ENCODE measurements around the gene GC.
"Not testable (repeated sequence)": the region's sequence is repeated elsewhere in the genome, so short reads cannot be mapped to it uniquely, and the experiment has no call there.

Gene GC

GRCh38 chr4:71738782-71739181 lies 45.1 kb downstream of the GC start:
- H3K9me3 Mint-ChIP-seq; H3K4me3 Mint-ChIP-seq; H3K27ac Mint-ChIP-seq; H3K27me3 Mint-ChIP-seq; DNase-seq; ATAC-seq (replicated peaks); H3K4me1 Mint-ChIP-seq (ENCODE audit: low read depth in 2 of 2); H3K36me3 Mint-ChIP-seq (ENCODE audit: insufficient read depth): not testable (repeated sequence)

- H3K27ac Mint-ChIP-seq: no peak overlapping the region
- peaks cover 3 to 7% of the 10 kb centered on the region in 2 donors for H3K9me3 Mint-ChIP-seq
- H3K36me3 Mint-ChIP-seq (ENCODE audit: insufficient read depth): no peaks in the 10 kb centered on the region
- DNase-seq: no peak
- no peak overlapping the region for H3K4me3 Mint-ChIP-seq
- no peaks in the 10 kb centered on the region for H3K4me1 Mint-ChIP-seq (ENCODE audit: low read depth in 2 of 2)
- H3K27me3 Mint-ChIP-seq: peaks cover 14 to 25% of the 10 kb centered on the region in 2 donors
- no peak for ATAC-seq (replicated peaks)
Observed at GRCh38 chr4:71732706-71733105, 51.2 kb downstream of the GC start.

DNA sequence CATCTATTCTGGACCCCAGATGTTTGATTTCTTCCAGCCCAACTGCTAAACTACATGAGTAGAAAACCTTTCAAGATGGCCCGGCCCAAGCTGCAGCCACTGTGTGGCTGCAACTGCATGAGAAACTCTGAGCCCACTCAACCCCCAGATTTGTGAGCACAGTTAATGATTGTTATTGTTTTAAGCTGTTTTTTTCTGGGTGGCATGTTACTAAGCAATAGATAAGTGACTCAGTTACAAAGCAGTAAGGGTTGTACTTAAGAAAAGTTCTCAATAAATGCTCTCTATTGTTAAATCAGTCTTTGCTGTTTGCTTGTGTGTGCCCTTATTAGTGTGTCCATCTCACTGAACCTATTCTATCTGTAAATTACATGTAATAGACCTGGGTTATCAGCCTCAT lies 51.8 kb downstream of the GC start:
- H3K9me3 Mint-ChIP-seq: peaks cover under 1% of the 10 kb centered on the region in 2 donors
- H3K4me1 Mint-ChIP-seq (ENCODE audit: low read depth in 2 of 2): no peaks in the 10 kb centered on the region
- peaks cover 16 to 21% of the 10 kb centered on the region in 2 donors for H3K27me3 Mint-ChIP-seq
- H3K36me3 Mint-ChIP-seq (ENCODE audit: insufficient read depth): no peaks in the 10 kb centered on the region
- ATAC-seq (replicated peaks) (no peak), DNase-seq (no peak)
- no peak overlapping the region for H3K27ac Mint-ChIP-seq
- no peak overlapping the region for H3K4me3 Mint-ChIP-seq

GRCh38 chr4:71729856-71730255 lies 54.0 kb downstream of the GC start:
- Mint-ChIP-seq H3K4me3 (no peak overlapping the region), H3K9me3 (no peaks in the 10 kb centered on the region), H3K27ac (no peak overlapping the region), H3K27me3 (peaks cover 17 to 29% of the 10 kb centered on the region in 2 donors), H3K4me1 (ENCODE audit: low read depth in 2 of 2) (no peaks in the 10 kb centered on the region), H3K36me3 (ENCODE audit: insufficient read depth) (no peaks in the 10 kb centered on the region)
- no peak for ATAC-seq (replicated peaks)
- DNase-seq: no peak

GRCh38 chr4:71713611-71714203 lies 70.2 kb downstream of the GC start:
- Mint-ChIP-seq H3K9me3 (no peaks in the 10 kb centered on the region), H3K4me3 (no peak overlapping the region), H3K27ac (peak overlapping the region in 1 of 2 donors; percentile 2), H3K27me3 (peaks cover 3 to 8% of the 10 kb centered on the region in 2 donors), H3K36me3 (ENCODE audit: insufficient read depth) (peaks cover 6% of the 10 kb centered on the region), H3K4me1 (ENCODE audit: low read depth in 2 of 2) (no peaks in the 10 kb centered on the region)
- no peak for DNase-seq
- ATAC-seq (replicated peaks): peak; percentile 40

DNA sequence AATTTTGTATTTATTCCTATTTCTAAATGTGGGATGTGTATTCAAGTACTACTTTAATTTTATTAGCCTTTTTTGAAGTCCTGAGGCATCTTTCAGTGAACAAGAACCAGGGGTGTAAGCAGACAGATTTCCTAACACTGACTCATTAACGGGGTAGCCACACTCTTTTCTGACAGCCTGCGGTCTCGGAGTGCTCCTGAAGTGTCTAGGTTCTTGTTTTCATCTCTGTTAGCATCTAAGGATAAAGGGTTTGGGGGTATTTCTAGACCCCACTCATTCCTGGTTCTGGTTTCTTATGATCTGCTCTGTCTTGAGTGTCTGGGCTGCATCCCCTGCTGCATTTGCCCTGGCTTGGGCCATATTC lies 71.9 kb downstream of the GC start:
- no peak overlapping the region for H3K4me3 Mint-ChIP-seq
- DNase-seq (no peak), ATAC-seq (replicated peaks) (no peak)
- H3K27ac Mint-ChIP-seq: peak overlapping the region; percentile 2 to 46
- H3K9me3 Mint-ChIP-seq: no peaks in the 10 kb centered on the region
- peaks cover 6% of the 10 kb centered on the region for H3K36me3 Mint-ChIP-seq (ENCODE audit: insufficient read depth)
- H3K27me3 Mint-ChIP-seq: peaks cover 0 to 8% of the 10 kb centered on the region in 2 donors
- no peaks in the 10 kb centered on the region for H3K4me1 Mint-ChIP-seq (ENCODE audit: low read depth in 2 of 2)

- no peak for ATAC-seq (replicated peaks)
Observed at GRCh38 chr4:71711044-71711984, 72.6 kb downstream of the GC start.

DNA sequence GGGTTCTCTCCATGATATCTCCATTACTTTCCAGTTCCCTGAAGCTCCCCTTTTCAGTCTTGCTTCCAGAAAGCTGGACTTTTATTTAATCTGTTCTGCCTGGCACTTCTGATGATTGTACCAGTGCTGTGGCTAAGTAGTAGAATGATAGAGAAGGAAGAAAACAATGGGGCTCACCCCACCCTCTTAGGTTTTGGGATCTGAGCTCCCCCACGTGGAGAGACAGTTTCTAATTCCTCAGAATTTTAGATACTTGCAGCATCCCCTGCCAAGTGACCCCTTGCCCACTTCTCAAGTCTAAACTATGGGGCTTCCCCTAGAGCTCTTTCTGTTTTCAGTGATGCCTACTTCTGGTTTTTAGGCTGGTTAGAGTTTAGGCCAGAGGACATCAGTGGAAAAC lies 73.9 kb downstream of the GC start:
- H3K4me3 Mint-ChIP-seq: no peak overlapping the region
- DNase-seq: no peak
- H3K9me3 Mint-ChIP-seq: no peaks in the 10 kb centered on the region
- peaks cover 6% of the 10 kb centered on the region for H3K36me3 Mint-ChIP-seq (ENCODE audit: insufficient read depth)
- ATAC-seq (replicated peaks): no peak
- H3K27me3 Mint-ChIP-seq: peaks cover 0 to 8% of the 10 kb centered on the region in 2 donors
- no peaks in the 10 kb centered on the region for H3K4me1 Mint-ChIP-seq (ENCODE audit: low read depth in 2 of 2)
- peak overlapping the region in 1 of 2 donors; percentile 29 for H3K27ac Mint-ChIP-seq

More at GRCh38 chr4:71711044-71711984, 72.6 kb downstream of the GC start:
- Mint-ChIP-seq H3K9me3 (no peaks in the 10 kb centered on the region), H3K27me3 (peaks cover 0 to 8% of the 10 kb centered on the region in 2 donors), H3K4me3 (no peak overlapping the region), H3K36me3 (ENCODE audit: insufficient read depth) (peaks cover 6% of the 10 kb centered on the region), H3K4me1 (ENCODE audit: low read depth in 2 of 2) (no peaks in the 10 kb centered on the region), H3K27ac (peak overlapping the region in 1 of 2 donors; percentile 2)
- no peak for DNase-seq

DNA sequence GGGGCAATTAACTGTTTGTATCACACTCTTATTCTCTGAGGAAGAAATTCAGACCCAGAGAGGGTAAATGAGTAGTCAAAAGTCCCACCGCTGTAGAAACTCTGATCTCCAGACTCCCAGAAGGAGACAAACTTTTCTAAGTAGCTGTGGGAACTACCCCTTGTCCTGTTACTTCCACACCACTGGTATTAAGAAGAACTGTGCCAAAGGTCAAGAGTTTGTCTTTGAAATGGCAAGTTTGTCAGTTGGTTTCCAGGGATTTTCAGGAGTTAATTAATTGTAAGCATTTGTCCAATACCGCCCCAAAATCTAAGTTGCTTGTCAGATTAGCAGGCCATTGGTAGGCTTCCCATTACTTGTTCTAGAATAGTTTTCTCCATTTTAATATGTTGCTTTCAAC lies 85.7 kb downstream of the GC start:
- Mint-ChIP-seq H3K36me3 (ENCODE audit: insufficient read depth) (no peaks in the 10 kb centered on the region), H3K9me3 (no peaks in the 10 kb centered on the region), H3K4me1 (ENCODE audit: low read depth in 2 of 2) (no peaks in the 10 kb centered on the region), H3K27ac (no peak overlapping the region), H3K27me3 (peaks cover 28 to 36% of the 10 kb centered on the region in 2 donors), H3K4me3 (no peak overlapping the region)
- DNase-seq (no peak), ATAC-seq (replicated peaks) (no peak)

GRCh38 chr4:71697031-71697430 lies 86.8 kb downstream of the GC start:
- no peaks in the 10 kb centered on the region for H3K9me3 Mint-ChIP-seq
- no peak overlapping the region for H3K4me3 Mint-ChIP-seq
- ATAC-seq (replicated peaks) (no peak), DNase-seq (no peak)
- H3K27ac Mint-ChIP-seq: no peak overlapping the region
- H3K4me1 Mint-ChIP-seq (ENCODE audit: low read depth in 2 of 2): no peaks in the 10 kb centered on the region
- no peaks in the 10 kb centered on the region for H3K36me3 Mint-ChIP-seq (ENCODE audit: insufficient read depth)
- peaks cover 28 to 31% of the 10 kb centered on the region in 2 donors for H3K27me3 Mint-ChIP-seq

DNA sequence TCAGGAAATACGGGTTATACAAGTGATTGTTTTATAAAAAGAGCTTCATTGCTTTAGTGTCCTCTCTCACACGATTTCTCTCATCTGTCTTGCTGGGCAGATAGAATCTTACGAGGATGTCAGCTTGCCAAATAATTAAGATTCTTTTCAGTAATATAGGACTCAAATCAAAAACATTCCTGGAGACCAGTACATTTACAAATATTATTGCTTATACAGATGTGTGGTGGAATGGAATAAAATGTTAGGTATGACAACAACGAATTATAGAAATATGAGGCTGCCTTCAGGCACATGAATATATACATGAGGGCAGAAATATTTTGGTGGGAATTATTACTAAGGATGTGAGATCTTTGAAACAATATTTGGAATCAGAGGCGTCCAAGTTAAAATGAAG lies 88.9 kb downstream of the GC start:
- ATAC-seq (replicated peaks): no peak
- Mint-ChIP-seq H3K4me3 (no peak overlapping the region), H3K27ac (no peak overlapping the region), H3K9me3 (no peaks in the 10 kb centered on the region), H3K36me3 (ENCODE audit: insufficient read depth) (no peaks in the 10 kb centered on the region), H3K4me1 (ENCODE audit: low read depth in 2 of 2) (no peaks in the 10 kb centered on the region), H3K27me3 (peaks cover 18 to 31% of the 10 kb centered on the region in 2 donors)
- no peak for DNase-seq

DNA sequence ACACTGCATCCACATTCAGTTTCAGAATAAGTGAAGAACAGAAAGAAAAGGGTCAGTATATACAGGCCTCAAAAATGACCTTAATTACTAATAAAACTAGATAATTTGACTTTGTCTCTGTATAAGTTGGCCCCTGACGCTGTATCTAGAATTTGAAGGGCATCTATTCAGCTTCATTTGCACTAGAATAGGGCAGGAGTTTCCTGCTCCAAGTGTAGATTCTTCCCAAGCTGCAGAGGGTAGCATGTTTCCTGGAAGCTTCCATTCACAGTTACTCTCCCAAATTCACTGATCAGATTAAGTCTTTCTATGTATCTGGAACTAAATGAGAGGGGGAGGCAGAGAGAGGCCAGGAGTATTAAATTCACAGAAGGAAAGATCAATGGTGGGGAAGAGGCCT lies 90.9 kb downstream of the GC start:
- Mint-ChIP-seq H3K9me3 (no peaks in the 10 kb centered on the region), H3K4me3 (no peak overlapping the region), H3K36me3 (ENCODE audit: insufficient read depth) (no peaks in the 10 kb centered on the region), H3K27me3 (peaks cover 31 to 51% of the 10 kb centered on the region in 2 donors), H3K4me1 (ENCODE audit: low read depth in 2 of 2) (no peaks in the 10 kb centered on the region), H3K27ac (no peak overlapping the region)
- no peak for ATAC-seq (replicated peaks)
- DNase-seq: no peak

GRCh38 chr4:71692198-71692597 lies 91.7 kb downstream of the GC start:
- Mint-ChIP-seq H3K27ac (no peak overlapping the region), H3K4me3 (no peak overlapping the region), H3K4me1 (ENCODE audit: low read depth in 2 of 2) (no peaks in the 10 kb centered on the region), H3K36me3 (ENCODE audit: insufficient read depth) (no peaks in the 10 kb centered on the region), H3K27me3 (peaks cover 35 to 48% of the 10 kb centered on the region in 2 donors), H3K9me3 (no peaks in the 10 kb centered on the region)
- no peak for DNase-seq
- ATAC-seq (replicated peaks): no peak

Measured in effector memory CD8-positive, alpha-beta T cell (primary cell).